Measurements from ENCODE around the gene ANKRD20A1. TPM values are rescaled to one million over a fixed set of nuclear protein-coding genes. Genes with fewer than 3 reads are reported as not detected.
"Not testable (repeated sequence)": the region's sequence is repeated elsewhere in the genome, so short reads cannot be mapped to it uniquely, and the experiment has no call there.

The ANKRD20A1 gene
- not detected for polyA plus RNA-seq (2013, experiment 1 of 2)
- polyA plus RNA-seq (2013, experiment 2 of 2), result not detected

DNA sequence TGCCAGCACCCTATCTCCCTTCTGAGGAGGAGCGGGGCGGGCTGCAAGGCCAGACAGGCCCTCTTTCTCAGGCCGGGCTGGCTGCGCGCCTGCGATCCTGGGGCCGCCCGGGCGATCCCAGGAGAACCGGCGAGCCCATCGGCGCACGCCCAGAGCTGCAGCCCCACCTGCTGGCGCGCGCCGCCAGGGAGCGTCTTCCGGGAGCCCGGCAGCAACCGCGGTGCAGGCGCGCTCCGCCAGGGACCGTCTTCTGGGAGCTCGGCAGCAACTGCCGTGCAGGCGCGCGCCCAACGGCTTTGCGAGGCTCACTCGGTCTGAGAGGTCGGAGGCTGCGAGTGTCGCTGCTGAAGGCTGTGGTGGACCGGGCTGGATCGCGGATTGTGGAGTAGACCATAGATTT lies at the start of gene ANKRD20A1:
ANKRD20A1 (plus strand) TSS at position 61 of the 400 bp plus-strand sequence. CDS start 496 bp downstream, outside the sequence.
- no CpG with 5 or more reads among the region's 41 CpGs for WGBS, 2 experiments (ENCODE audit: insufficient coverage in 2 of 2)
- H3K27ac ChIP-seq (ENCODE audit: low read depth, low read length, severe bottlenecking); H3K9me3 ChIP-seq (ENCODE audit: control insufficient read depth, low read length); H3K4me1 ChIP-seq (ENCODE audit: control insufficient read depth, insufficient read depth, low read length, poor library complexity, severe bottlenecking); H3K36me3 ChIP-seq (ENCODE audit: control insufficient read depth, insufficient read depth, low read length); H3K4me3 ChIP-seq (ENCODE audit: extremely low read depth, insufficient read depth, low read length, poor library complexity, severe bottlenecking): not testable (repeated sequence)

DNA sequence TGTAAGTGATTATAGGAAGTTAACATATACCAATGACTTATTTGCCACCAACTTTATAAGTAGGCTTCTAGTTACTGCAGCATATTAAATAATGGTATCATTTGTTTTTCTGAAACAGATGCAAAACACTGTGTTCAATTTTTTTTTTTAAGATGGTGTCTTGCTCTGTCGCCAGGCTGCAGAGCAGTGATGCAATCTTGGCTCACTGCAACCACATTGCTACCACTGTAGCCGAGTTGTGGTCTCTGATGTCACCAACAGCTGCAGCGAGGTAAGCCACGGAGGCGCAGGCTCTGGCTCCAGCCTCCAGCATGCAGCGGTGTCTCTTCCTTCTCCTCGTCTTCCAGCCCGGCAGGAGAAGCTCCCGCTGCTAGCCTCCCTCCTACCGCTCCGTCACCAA lies 26.6 kb upstream of the ANKRD20A1 start:
- H3K4me1 ChIP-seq (ENCODE audit: control insufficient read depth, insufficient read depth, low read length, poor library complexity, severe bottlenecking); H3K36me3 ChIP-seq (ENCODE audit: control insufficient read depth, insufficient read depth, low read length); H3K9me3 ChIP-seq (ENCODE audit: control insufficient read depth, low read length); H3K27ac ChIP-seq (ENCODE audit: low read depth, low read length, severe bottlenecking); H3K4me3 ChIP-seq (ENCODE audit: extremely low read depth, insufficient read depth, low read length, poor library complexity, severe bottlenecking): not testable (repeated sequence)
- WGBS, 2 experiments (ENCODE audit: insufficient coverage in 2 of 2), result 40% methylated on average over 1 of the region's 11 CpGs; no CpG with 5 or more reads in 1 of the 2 experiments

Data from mesodermal cell (in vitro differentiated cells).